ENCODE data around the gene RXRA. TPM values are rescaled to one million over a fixed set of nuclear protein-coding genes. Genes with fewer than 3 reads are reported as not detected.

The RXRA gene
- total RNA-seq, 1 experiment from 2014 or later: 29.9 TPM

DNA sequence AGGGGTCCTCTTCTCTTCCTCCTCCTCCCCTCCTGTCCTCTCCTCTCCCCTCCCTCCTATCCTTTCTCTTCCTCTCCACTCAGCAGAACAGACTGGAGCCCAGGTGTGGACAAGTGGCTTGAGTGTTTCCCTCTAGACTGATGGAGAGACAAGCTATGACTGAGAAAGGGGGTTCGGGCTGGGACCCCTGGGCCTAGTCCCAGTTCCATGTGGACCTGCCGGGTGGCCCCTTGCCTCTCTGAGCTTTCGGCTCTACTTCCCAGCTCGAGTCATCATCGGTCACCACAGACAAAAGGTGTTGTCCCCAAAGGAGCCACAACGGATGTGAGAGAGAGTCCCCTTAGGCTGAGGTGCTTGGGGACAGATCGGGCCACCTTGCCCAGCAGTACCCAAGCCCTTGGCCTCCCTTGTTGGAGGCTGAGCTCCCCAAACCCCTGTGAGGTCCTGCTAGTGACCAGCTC, 3.4 kb upstream of the RXRA start:
- no peaks in the 10 kb centered on the region for H3K9me3 Mint-ChIP-seq
- no peak overlapping the region for H3K4me3 Mint-ChIP-seq
- no CpG with 5 or more reads among the region's 7 CpGs for WGBS (ENCODE audit: extremely low coverage, insufficient read length, low lambda C conversion rate)
- Histone ChIP-seq H3K18ac (ENCODE audit: insufficient read length, low read depth, low read length) (no peak overlapping the region), H3K4me2 (ENCODE audit: insufficient read depth, insufficient read length, low read length) (no peak overlapping the region), H4K20me1 (ENCODE audit: control insufficient read depth, insufficient read depth, insufficient read length) (no peaks in the 10 kb centered on the region), H4K5ac (ENCODE audit: insufficient read length, low read depth, low read length) (no peak overlapping the region), H3K79me2 (ENCODE audit: insufficient read depth, low read length) (no peaks in the 10 kb centered on the region), H2AK5ac (ENCODE audit: insufficient read length, low read length) (no peak overlapping the region), H3K23ac (ENCODE audit: insufficient read length, low read depth, low read length) (no peak overlapping the region), H3T11ph (ENCODE audit: low read length) (no peak overlapping the region), H3K14ac (ENCODE audit: insufficient read depth, low read length) (no peak overlapping the region; the same call in 1 of the 2 replicates), H2BK5ac (ENCODE audit: insufficient read length, low read length) (no peak overlapping the region), H3K4ac (ENCODE audit: low read depth, low read length) (no peak overlapping the region), H3K9ac (ENCODE audit: extremely low read depth, insufficient read length, low read length) (no peak overlapping the region), H3K27me3 (ENCODE audit: insufficient read depth, low read length) (no peaks in the 10 kb centered on the region), H3K27ac (ENCODE audit: insufficient read length, low read depth, low read length) (no peak overlapping the region), H2BK20ac (ENCODE audit: low read depth, low read length, poor library complexity, severe bottlenecking) (no peak overlapping the region), H2BK15ac (ENCODE audit: low read depth, low read length) (no peak overlapping the region), H3K79me1 (ENCODE audit: insufficient read depth, low read depth, low read length, poor library complexity, severe bottlenecking) (no peaks in the 10 kb centered on the region), H3K9me3 (ENCODE audit: control insufficient read depth, low read depth, low read length) (no peaks in the 10 kb centered on the region), H3K56ac (ENCODE audit: insufficient read length, low read depth, low read length) (no peak overlapping the region), H2BK12ac (ENCODE audit: insufficient read length, low read depth, low read length) (no peak overlapping the region), H3K4me1 (ENCODE audit: insufficient read depth, low read length) (no peaks in the 10 kb centered on the region), H4K8ac (replicated peaks; ENCODE audit: insufficient read length, low read depth, low read length) (no peak overlapping the region), H2AFZ (ENCODE audit: low read length) (no peak overlapping the region), H2BK120ac (ENCODE audit: low read depth, low read length, poor library complexity, severe bottlenecking) (no peak overlapping the region), H4K91ac (ENCODE audit: insufficient read length, low read depth, low read length) (no peak overlapping the region), H3K23me2 (ENCODE audit: insufficient read length, low read depth, low read length, poor library complexity, severe bottlenecking) (peaks cover 7% of the 10 kb centered on the region)
- H3K36me3 Mint-ChIP-seq (ENCODE audit: insufficient read depth in 1 of 3, low read depth in 3 of 3): no peaks in the 10 kb centered on the region
- TF ChIP-seq, protein P1, sequence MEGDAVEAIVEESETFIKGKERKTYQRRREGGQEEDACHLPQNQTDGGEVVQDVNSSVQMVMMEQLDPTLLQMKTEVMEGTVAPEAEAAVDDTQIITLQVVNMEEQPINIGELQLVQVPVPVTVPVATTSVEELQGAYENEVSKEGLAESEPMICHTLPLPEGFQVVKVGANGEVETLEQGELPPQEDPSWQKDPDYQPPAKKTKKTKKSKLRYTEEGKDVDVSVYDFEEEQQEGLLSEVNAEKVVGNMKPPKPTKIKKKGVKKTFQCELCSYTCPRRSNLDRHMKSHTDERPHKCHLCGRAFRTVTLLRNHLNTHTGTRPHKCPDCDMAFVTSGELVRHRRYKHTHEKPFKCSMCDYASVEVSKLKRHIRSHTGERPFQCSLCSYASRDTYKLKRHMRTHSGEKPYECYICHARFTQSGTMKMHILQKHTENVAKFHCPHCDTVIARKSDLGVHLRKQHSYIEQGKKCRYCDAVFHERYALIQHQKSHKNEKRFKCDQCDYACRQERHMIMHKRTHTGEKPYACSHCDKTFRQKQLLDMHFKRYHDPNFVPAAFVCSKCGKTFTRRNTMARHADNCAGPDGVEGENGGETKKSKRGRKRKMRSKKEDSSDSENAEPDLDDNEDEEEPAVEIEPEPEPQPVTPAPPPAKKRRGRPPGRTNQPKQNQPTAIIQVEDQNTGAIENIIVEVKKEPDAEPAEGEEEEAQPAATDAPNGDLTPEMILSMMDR (conservative IDR thresholded peaks at IDR 0.05): no peak
- DNase-seq: no peak
- H3K27ac Mint-ChIP-seq: peak overlapping the region in 1 of 3 experiments; percentile 70; a peak in 1 of 7 replicates
- H3K4me1 Mint-ChIP-seq: peaks cover 29 to 49% of the 10 kb centered on the region in 2 experiments
- H3K27me3 Mint-ChIP-seq (ENCODE audit: low read depth): peaks cover 7% of the 10 kb centered on the region
